NT2/D1 (cell line): Measurements from ENCODE around the gene CABP4.

Experiments used
- SUZ12 ChIP-seq: IDR thresholded peaks from 2 replicates; pipeline ENCODE4 v1.6.1; 2011; ENCODE audit not compliant: insufficient read length, insufficient read depth; ENCODE audit errors: extremely low read depth
- ZNF274 ChIP-seq: IDR thresholded peaks from 2 replicates; pipeline ENCODE4 v1.6.1; 2011; ENCODE audit warnings: mild to moderate bottlenecking, low read depth, low read length

DNA sequence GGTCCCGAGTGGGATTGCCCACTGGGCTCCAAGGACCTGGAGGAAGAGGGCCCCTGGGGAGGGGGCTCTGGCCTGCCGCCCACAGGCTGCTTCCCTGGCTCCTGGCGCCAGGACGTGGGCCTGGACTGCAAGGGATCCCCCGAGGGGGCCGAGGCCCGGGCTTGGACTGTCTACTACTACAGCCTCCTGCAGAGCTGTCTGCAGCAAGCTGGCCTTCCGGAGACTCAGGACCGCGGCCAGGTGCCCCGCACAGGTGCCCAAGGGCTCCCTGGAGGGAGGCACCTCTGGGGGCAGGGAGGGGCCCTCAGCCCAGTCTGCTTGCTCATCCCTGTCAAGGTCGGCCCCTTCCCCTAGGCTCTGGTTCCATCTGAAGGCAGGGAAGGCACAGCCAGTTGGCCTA is 37.7 kb upstream of the CABP4 start:
- no peak for TF ChIP-seq ZNF274
- no peak for TF ChIP-seq SUZ12
